A549 (cell line): ENCODE measurements around the gene PRSS2. TPM values are rescaled to one million over a fixed set of nuclear protein-coding genes. Genes with fewer than 3 reads are reported as not detected.

ENCODE experiments used
- ATAC-seq, 2 experiments: fragments of 200-7000 bp in 1 of 2; fragments of >200 bp in 1 of 2; cut with Nextera tagmentation in 1 of 2; cut with Tn5 transposase in 1 of 2; 3 replicates each; pipeline versions ENCODE4 v1.8.0 to v1.9.1; 2018 to 2020; ENCODE audit warnings: mild to moderate bottlenecking in 1 of 2, moderate library complexity in 1 of 2
- CTCF ChIA-PET: fragments of 300-600 bp; sonication (Branson Sonifier 250); formaldehyde crosslinking; extraction: SDS; loops from one replicate; lab custom pipeline; 2021; ENCODE audit warnings: antibody characterized with exemption, inconsistent platforms; lab: Yijun Ruan, JAX
- POLR2A ChIA-PET: fragments of 350-600 bp; formaldehyde crosslinking; extraction: SDS; loops from one replicate; lab custom pipeline; 2021; ENCODE audit warnings: antibody characterized with exemption, inconsistent platforms; lab: Yijun Ruan, JAX
- DNase-seq, 2 experiments: peaks; one replicate each; pipeline versions ENCODE4 v3.0.0 to v3.0.0-alpha.2; 2011 to 2016; ENCODE audit warnings: low read depth in 1 of 2, low spot score in 1 of 2
- FAIRE-seq: peaks from 2 replicates; lab custom pipeline; 2011; peaks lifted over from hg19 to GRCh38; lab: Jason Lieb, UNC
- H3K27ac ChIP-seq, 2 experiments: fragments of >200 bp; sonication (Bioruptor Twin); formaldehyde crosslinking; 3 replicates each; pipeline ENCODE4 v1.5.1; 2016 to 2017
- H3K4me1 ChIP-seq: fragments of >200 bp; sonication (Bioruptor Twin); formaldehyde crosslinking; 3 replicates; pipeline ENCODE4 v1.6.1; 2016
- H3K4me2 ChIP-seq: fragments of >200 bp; sonication (Bioruptor Twin); formaldehyde crosslinking; 3 replicates; pipeline ENCODE4 v1.6.1; 2016
- H3K4me3 ChIP-seq: fragments of >200 bp; sonication (Bioruptor Twin); formaldehyde crosslinking; 3 replicates; pipeline ENCODE4 v1.5.1; 2016
- H3K9me3 ChIP-seq: fragments of >200 bp; sonication (Bioruptor Twin); formaldehyde crosslinking; 3 replicates; pipeline ENCODE4 v1.6.1; 2016
- CHD4 ChIP-seq: fragments of 200-600 bp; sonication (generic); IDR thresholded peaks from 2 replicates; pipeline ENCODE4 v1.6.1; 2016; ENCODE audit warnings: antibody characterized with exemption, mild to moderate bottlenecking, borderline replicate concordance
- EHMT2 ChIP-seq: fragments of 200-600 bp; sonication (generic); IDR thresholded peaks from 2 replicates; pipeline ENCODE4 v1.6.1; 2016; ENCODE audit warnings: antibody characterized with exemption, low read depth, mild to moderate bottlenecking, moderate library complexity
- ESRRA ChIP-seq: fragments of 150-350 bp; IDR thresholded peaks from 2 replicates; pipeline ENCODE4 v1.6.1; 2014; ENCODE audit warnings: mild to moderate bottlenecking, low read length, borderline replicate concordance
- GATA3 ChIP-seq: IDR thresholded peaks from 2 replicates; pipeline ENCODE4 v1.6.1; 2012; ENCODE audit warnings: borderline replicate concordance
- HEYL ChIP-seq: fragments of 250-450 bp; sonication (Bioruptor Pico); IDR thresholded peaks from 2 replicates; pipeline ENCODE4 v1.8.0; 2021; ENCODE audit warnings: mild to moderate bottlenecking, moderate library complexity
- JUN ChIP-seq, 2 experiments: fragments of >200 bp; sonication (Bioruptor Twin); formaldehyde crosslinking; IDR thresholded peaks; 2 replicates in 1 of 2; 3 replicates in 1 of 2; pipeline ENCODE4 v1.6.1; 2016 to 2017
- KDM5A ChIP-seq: fragments of 200-600 bp; sonication (generic); IDR thresholded peaks from 2 replicates; pipeline ENCODE4 v1.6.1; 2016; ENCODE audit warnings: antibody characterized with exemption, mild to moderate bottlenecking
- MAFK ChIP-seq: fragments of 450-650 bp; IDR thresholded peaks from 2 replicates; pipeline ENCODE4 v1.6.1; 2014; ENCODE audit not compliant: partially characterized antibody
- PHF8 ChIP-seq: fragments of 200-600 bp; sonication (generic); IDR thresholded peaks from 2 replicates; pipeline ENCODE4 v1.6.1; 2016; ENCODE audit warnings: low read depth, mild to moderate bottlenecking, antibody characterized with exemption, moderate library complexity, borderline replicate concordance
- POLR2A ChIP-seq: IDR thresholded peaks from 2 replicates; pipeline ENCODE4 v1.6.1; 2012; ENCODE audit warnings: mild to moderate bottlenecking, low read length
- RAD21 ChIP-seq, 2 experiments: fragments of >200 bp in 1 of 2; sonication (Bioruptor Twin) in 1 of 2; formaldehyde crosslinking in 1 of 2; IDR thresholded peaks in 1 of 2; conservative IDR thresholded peaks in 1 of 2; 2 replicates in 1 of 2; 3 replicates in 1 of 2; pipeline ENCODE4 v1.6.1; 2012 to 2018; ENCODE audit warnings: inconsistent platforms in 1 of 2
- RFX5 ChIP-seq: fragments of 450-650 bp; IDR thresholded peaks from 2 replicates; pipeline ENCODE4 v1.7.1; 2014; ENCODE audit warnings: antibody characterized with exemption, mild to moderate bottlenecking, moderate library complexity
- RNF2 ChIP-seq: fragments of 200-600 bp; sonication (generic); IDR thresholded peaks from 2 replicates; pipeline ENCODE4 v1.6.1; 2016; ENCODE audit warnings: low read depth, mild to moderate bottlenecking, antibody characterized with exemption, moderate library complexity, borderline replicate concordance
- TFCP2L1 ChIP-seq: fragments of 250-450 bp; sonication (Bioruptor Pico); IDR thresholded peaks from 2 replicates; pipeline ENCODE4 v1.5.0; 2021; ENCODE audit warnings: mild to moderate bottlenecking
- ZC3H11A ChIP-seq: fragments of 450-650 bp; IDR thresholded peaks from 2 replicates; pipeline ENCODE4 v1.6.1; 2014; ENCODE audit warnings: antibody characterized with exemption, mild to moderate bottlenecking
- ZNF302 ChIP-seq: fragments of 250-450 bp; sonication (Bioruptor Pico); IDR thresholded peaks from 2 replicates; pipeline ENCODE4 v1.9.0; 2021; ENCODE audit warnings: inconsistent platforms, mild to moderate bottlenecking, moderate library complexity
- ZSCAN20 ChIP-seq: fragments of 250-450 bp; sonication (Bioruptor Pico); IDR thresholded peaks from 2 replicates; pipeline ENCODE4 v1.8.0; 2022; ENCODE audit warnings: mild to moderate bottlenecking, moderate library complexity
- WGBS: methylation state at CpG from one replicate; pipeline ENCODE4 v1.1.6; 2017; ENCODE audit errors: missing lambda C conversion rate; 5-methylcytosine and 5-hydroxymethylcytosine counted together
- polyA plus RNA-seq, 4 experiments: library from polyadenylated mRNA; depleted of rRNA in 3 of 4; stranded (reverse); fragments of >200 nt; fragmentation: RNase III in 1 of 4; extraction: RNeasy Plus Mini Kit Qiagen cat#74134 plus additional on column Dnase treatment in 1 of 4; gene quantifications; 2 replicates in 3 of 4; 3 replicates in 1 of 4; pipeline ENCODE4 v1.2.3, GENCODE V29; 2011 to 2017
- TF ChIP-seq, protein P1 (sequence below): fragments of >200 bp; sonication (Bioruptor Twin); formaldehyde crosslinking; IDR thresholded peaks from 2 replicates; pipeline ENCODE4 v1.6.1; 2016
- TF ChIP-seq, protein P2 (sequence below): fragments of 250-450 bp; sonication (Bioruptor Pico); IDR thresholded peaks from 2 replicates; pipeline ENCODE4 v1.5.0; 2020; ENCODE audit warnings: low read depth, mild to moderate bottlenecking, moderate library complexity
- TF ChIP-seq, protein P3 (sequence below): fragments of 250-450 bp; sonication (Bioruptor Pico); IDR thresholded peaks from 2 replicates; pipeline ENCODE4 v1.5.0; 2021; ENCODE audit warnings: mild to moderate bottlenecking, moderate library complexity, borderline replicate concordance
- TF ChIP-seq, protein P4 (sequence below): IDR thresholded peaks from 2 replicates; pipeline ENCODE4 v1.6.1; 2012
- TF ChIP-seq, protein P5 (sequence below): IDR thresholded peaks from 2 replicates; pipeline ENCODE4 v1.6.1; 2012; ENCODE audit warnings: low read depth, borderline replicate concordance

The PRSS2 gene
- polyA plus RNA-seq, 2 of the 4 experiments (the other 2 are of a cell fraction) = not detected

DNA sequence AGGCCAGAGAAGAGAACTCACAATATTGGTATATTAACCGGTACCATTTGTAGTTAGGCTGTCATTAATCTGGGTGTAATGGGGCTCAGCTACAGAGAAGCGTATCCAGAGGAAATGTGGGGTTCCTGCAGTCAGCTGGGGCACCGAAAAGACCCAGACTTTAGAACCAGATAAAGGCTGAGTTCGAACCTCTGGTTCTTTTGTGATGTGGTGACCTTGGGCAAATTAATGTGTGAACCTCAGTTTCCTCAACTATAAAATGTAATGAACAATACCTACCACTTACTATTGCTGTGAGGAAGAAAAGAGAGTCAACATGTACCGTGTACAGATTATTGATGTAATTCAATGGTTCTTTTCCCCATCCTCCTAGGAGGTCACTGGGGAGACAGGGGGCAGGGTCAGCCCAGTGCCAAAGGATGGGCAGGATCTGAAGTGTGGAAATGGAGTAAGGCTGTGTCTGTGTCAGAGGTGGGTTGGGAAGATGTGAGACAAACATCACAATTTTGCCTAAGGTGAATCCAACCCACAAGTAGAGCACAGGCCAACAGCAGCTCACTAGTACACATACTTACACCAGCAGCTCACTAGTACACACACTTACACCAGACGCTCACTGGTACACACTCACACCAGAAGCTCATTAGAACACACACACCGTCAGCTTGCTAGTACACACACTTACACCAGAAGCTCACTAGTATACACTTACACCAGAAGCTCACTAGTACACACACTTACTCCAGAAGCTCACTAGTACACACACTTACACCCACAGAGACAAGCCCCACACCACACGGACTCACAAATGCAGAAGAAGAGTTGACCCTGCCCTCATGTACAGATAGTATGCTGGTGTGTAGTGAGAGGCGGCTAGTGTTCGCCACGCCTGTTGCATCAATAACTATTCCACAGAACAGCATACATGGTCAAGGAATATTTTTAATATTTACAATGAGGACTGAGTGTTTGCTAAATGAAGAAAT is 28.0 kb downstream of the PRSS2 start:
- Histone ChIP-seq H3K4me3 (no peak overlapping the region), H3K4me1 (no peaks in the 10 kb centered on the region), H3K9me3 (no peaks in the 10 kb centered on the region), H3K4me2 (no peak overlapping the region), H3K27ac (no peak overlapping the region)
- ChIA-PET POLR2A (no interaction called here), CTCF (interaction anchor here (0.6 to 3.8 kb wide), 7 partner anchors 9 to 340 kb away, joined by 3 to 21 read pairs (median 4); no protein-coding TSS in a partner anchor)
- TF ChIP-seq, protein P1, sequence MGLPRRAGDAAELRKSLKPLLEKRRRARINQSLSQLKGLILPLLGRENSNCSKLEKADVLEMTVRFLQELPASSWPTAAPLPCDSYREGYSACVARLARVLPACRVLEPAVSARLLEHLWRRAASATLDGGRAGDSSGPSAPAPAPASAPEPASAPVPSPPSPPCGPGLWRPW = no peak
- TF ChIP-seq ZNF302 (CRISPR knock-in tag) = no peak
- TF ChIP-seq RNF2 = no peak
- TF ChIP-seq, protein P2, sequence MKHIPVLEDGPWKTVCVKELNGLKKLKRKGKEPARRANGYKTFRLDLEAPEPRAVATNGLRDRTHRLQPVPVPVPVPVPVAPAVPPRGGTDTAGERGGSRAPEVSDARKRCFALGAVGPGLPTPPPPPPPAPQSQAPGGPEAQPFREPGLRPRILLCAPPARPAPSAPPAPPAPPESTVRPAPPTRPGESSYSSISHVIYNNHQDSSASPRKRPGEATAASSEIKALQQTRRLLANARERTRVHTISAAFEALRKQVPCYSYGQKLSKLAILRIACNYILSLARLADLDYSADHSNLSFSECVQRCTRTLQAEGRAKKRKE (CRISPR knock-in tag) = no peak
- TF ChIP-seq JUN (IDR thresholded peaks at IDR 0.05) = no peak
- FAIRE-seq (no peak), ATAC-seq (no peak), DNase-seq (no peak)
- WGBS = 40% methylated on average over 11 of the region's 11 CpGs

DNA sequence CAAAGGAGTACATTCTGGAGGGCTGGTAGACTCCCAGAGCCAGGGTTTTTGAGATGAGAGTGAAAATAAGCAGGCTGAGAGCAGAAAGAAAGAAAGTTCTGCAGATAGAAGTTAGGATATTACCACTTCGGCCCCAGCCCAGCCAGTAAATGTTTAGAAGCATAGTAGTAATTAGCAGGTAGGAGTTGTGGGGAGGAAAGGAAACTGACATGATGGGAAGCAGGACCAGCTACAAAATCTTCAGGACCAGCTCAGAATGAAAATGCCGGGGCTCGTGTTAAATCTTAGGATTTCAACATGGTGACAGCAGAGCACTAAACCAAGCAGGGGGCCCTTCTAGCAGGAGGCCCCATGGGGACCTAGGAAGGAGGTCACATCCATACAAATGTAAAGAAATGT is 28.7 kb downstream of the PRSS2 start:
- no peak for FAIRE-seq
- H3K4me3 ChIP-seq = no peak overlapping the region
- H3K4me1 ChIP-seq = no peaks in the 10 kb centered on the region
- H3K27ac ChIP-seq = no peak overlapping the region
- ChIA-PET CTCF (interaction anchor here (0.6 to 3.8 kb wide), 4 partner anchors 12 to 340 kb away, joined by 3 to 21 read pairs (median 6); no protein-coding TSS in a partner anchor), POLR2A (no interaction called here)
- H3K4me2 ChIP-seq = no peak overlapping the region
- 2% methylated on average over 3 of the region's 3 CpGs for WGBS
- DNase-seq = no peak
- H3K9me3 ChIP-seq = no peaks in the 10 kb centered on the region
- TF ChIP-seq CHD4 (no peak), TFCP2L1 (CRISPR knock-in tag) (no peak), MAFK (no peak), KDM5A (no peak), ESRRA (no peak), ZSCAN20 (CRISPR knock-in tag) (no peak), JUN (IDR thresholded peaks at IDR 0.05) (no peak), POLR2A (no peak), EHMT2 (no peak), RAD21 (conservative IDR thresholded peaks at IDR 0.05 in 1 of 2, IDR thresholded peaks at IDR 0.05 in 1 of 2) (no peak), HEYL (CRISPR knock-in tag) (no peak), PHF8 (no peak), RFX5 (no peak), GATA3 (no peak), ZC3H11A (no peak)
- TF ChIP-seq, protein P3, sequence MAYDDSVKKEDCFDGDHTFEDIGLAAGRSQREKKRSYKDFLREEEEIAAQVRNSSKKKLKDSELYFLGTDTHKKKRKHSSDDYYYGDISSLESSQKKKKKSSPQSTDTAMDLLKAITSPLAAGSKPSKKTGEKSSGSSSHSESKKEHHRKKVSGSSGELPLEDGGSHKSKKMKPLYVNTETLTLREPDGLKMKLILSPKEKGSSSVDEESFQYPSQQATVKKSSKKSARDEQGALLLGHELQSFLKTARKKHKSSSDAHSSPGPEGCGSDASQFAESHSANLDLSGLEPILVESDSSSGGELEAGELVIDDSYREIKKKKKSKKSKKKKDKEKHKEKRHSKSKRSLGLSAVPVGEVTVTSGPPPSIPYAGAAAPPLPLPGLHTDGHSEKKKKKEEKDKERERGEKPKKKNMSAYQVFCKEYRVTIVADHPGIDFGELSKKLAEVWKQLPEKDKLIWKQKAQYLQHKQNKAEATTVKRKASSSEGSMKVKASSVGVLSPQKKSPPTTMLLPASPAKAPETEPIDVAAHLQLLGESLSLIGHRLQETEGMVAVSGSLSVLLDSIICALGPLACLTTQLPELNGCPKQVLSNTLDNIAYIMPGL (CRISPR knock-in tag) = no peak
- TF ChIP-seq, protein P4, sequence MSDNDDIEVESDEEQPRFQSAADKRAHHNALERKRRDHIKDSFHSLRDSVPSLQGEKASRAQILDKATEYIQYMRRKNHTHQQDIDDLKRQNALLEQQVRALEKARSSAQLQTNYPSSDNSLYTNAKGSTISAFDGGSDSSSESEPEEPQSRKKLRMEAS = no peak
- TF ChIP-seq, protein P5, sequence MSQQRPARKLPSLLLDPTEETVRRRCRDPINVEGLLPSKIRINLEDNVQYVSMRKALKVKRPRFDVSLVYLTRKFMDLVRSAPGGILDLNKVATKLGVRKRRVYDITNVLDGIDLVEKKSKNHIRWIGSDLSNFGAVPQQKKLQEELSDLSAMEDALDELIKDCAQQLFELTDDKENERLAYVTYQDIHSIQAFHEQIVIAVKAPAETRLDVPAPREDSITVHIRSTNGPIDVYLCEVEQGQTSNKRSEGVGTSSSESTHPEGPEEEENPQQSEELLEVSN = no peak
- ATAC-seq = no peak
